Urinary bladder (tissue), 4 donors: ENCODE results near the gene SLC2A9. TPM values are rescaled to one million over a fixed set of nuclear protein-coding genes. Genes with fewer than 3 reads are reported as not detected.

Experiments used
- DNase-seq: peaks from one replicate; pipeline ENCODE4 v3.0.0-alpha.2; 2015; ENCODE audit errors: extremely low spot score
- H3K27ac ChIP-seq: one replicate; pipeline ENCODE4 v1.5.1; 2013; ENCODE audit warnings: low read depth, mild to moderate bottlenecking, moderate library complexity
- H3K36me3 ChIP-seq: one replicate; pipeline ENCODE4 v1.6.1; 2013; ENCODE audit warnings: mild to moderate bottlenecking, moderate library complexity; ENCODE audit not compliant: insufficient read depth
- H3K4me1 ChIP-seq: one replicate; pipeline ENCODE4 v1.6.1; 2013; ENCODE audit warnings: mild to moderate bottlenecking, moderate library complexity; ENCODE audit not compliant: insufficient read depth
- H3K4me3 ChIP-seq: one replicate; pipeline ENCODE4 v1.5.1; 2013; ENCODE audit warnings: low read depth, low read length
- WGBS: extraction: QIAGEN DNeasy Blood & Tissue Kit; methylation state at CpG from one replicate; pipeline ENCODE4 v1.1.7; 2013; 5-methylcytosine and 5-hydroxymethylcytosine counted together
- polyA plus RNA-seq: library from polyadenylated mRNA; stranded (reverse); fragments of 200-250 nt; gene quantifications from one replicate; pipeline ENCODE4 v1.2.3, GENCODE V29; 2013
- total RNA-seq: library from RNA; depleted of rRNA; stranded (reverse); fragments of >200 nt; gene quantifications from one replicate; pipeline ENCODE4 v1.2.3, GENCODE V29; 2014
- donor health status: healthy with polysubstance abuse.
- donor health status: healthy.

The SLC2A9 gene
- total and polyA plus RNA-seq, 2 donors: 7.6 to 10.4 TPM

- Histone ChIP-seq H3K27ac (no peak overlapping the region), H3K4me1 (peaks cover 2% of the 10 kb centered on the region), H3K4me3 (no peak overlapping the region), H3K36me3 (no peaks in the 10 kb centered on the region)
- 77% methylated on average over 10 of the region's 10 CpGs for WGBS
- DNase-seq: no peak
Observed at GRCh38 chr4:10034136-10034535, 12.8 kb upstream of the SLC2A9 start.

GRCh38 chr4:10033191-10033881 is 12.0 kb upstream of the SLC2A9 start:
- H3K4me3 ChIP-seq: no peak overlapping the region
- H3K27ac ChIP-seq: peak overlapping the region; percentile 57
- WGBS: 35% methylated on average over 18 of the region's 18 CpGs
- no peak for DNase-seq
- peaks cover 2% of the 10 kb centered on the region for H3K4me1 ChIP-seq
- H3K36me3 ChIP-seq: no peaks in the 10 kb centered on the region

- H3K27ac ChIP-seq: no peak overlapping the region
- H3K4me3 ChIP-seq: no peak overlapping the region
- DNase-seq: no peak
- no peaks in the 10 kb centered on the region for H3K36me3 ChIP-seq
- H3K4me1 ChIP-seq: peaks cover 2% of the 10 kb centered on the region
- WGBS: 47% methylated on average over 6 of the region's 6 CpGs
Observed at GRCh38 chr4:10032625-10033024, 11.3 kb upstream of the SLC2A9 start.

- Histone ChIP-seq H3K36me3 (no peaks in the 10 kb centered on the region), H3K27ac (no peak overlapping the region), H3K4me1 (peaks cover 2% of the 10 kb centered on the region), H3K4me3 (no peak overlapping the region)
- WGBS: 52% methylated on average over 10 of the region's 10 CpGs
- DNase-seq: no peak
Observed at GRCh38 chr4:10031668-10032590, 10.6 kb upstream of the SLC2A9 start.

DNA sequence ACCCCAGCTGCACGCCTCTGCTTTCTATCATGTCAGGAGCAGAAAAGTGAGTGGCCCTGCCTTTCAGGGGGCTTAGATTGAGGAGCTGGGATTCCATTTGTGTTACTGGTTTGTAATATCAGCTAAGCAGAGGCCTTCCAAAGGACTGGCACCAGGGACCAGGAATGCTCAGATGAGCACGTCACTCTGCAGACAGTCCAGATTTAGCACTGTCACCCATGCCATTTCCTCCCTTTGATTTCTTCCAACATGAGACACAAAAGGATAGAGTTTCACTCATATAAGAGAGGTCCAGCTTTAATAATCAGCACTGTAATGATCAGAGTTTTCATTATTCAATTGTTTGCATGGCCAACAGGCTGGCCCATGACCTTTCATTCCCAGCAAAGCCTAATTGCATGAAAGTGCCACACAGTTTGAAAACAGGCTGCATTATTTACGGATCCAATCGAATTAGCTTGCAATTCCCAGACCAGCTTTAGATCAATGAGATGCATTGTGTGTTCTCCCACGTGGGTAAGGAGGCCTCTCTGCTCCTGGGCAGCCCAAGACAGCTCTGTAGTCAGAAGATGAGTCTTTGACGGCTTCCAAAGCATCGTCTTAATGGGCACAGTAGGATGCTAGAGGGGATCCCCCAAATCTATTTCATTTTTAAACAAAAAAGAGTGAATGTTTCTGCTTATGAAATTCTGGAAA is 9.8 kb upstream of the SLC2A9 start:
- Histone ChIP-seq H3K4me1 (peaks cover 2% of the 10 kb centered on the region), H3K27ac (no peak overlapping the region), H3K4me3 (no peak overlapping the region), H3K36me3 (no peaks in the 10 kb centered on the region)
- DNase-seq: no peak
- 72% methylated on average over 7 of the region's 7 CpGs for WGBS

DNA sequence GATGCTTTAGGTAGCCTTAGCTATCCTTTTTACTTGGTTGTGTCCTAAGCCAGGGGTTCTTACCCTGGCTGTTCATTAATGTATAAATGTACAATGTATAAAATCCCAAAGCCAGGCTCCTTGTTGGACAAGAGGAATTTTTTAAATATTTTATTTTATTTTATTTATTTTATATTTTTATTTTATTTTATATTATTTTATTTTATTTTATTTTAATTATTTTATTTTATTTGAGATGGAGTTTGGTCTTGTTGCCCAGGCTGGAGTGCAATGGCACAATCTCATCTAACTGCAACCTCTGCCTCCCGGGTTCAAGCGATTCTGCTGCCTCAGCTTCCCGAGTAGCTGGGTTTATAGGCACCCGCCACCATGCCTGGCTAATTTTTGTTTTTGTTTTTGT is 8.1 kb upstream of the SLC2A9 start:
- peaks cover 2% of the 10 kb centered on the region for H3K4me1 ChIP-seq
- no peak overlapping the region for H3K27ac ChIP-seq
- WGBS: 99% methylated on average over 4 of the region's 4 CpGs
- DNase-seq: no peak
- no peak overlapping the region for H3K4me3 ChIP-seq
- no peaks in the 10 kb centered on the region for H3K36me3 ChIP-seq

DNA sequence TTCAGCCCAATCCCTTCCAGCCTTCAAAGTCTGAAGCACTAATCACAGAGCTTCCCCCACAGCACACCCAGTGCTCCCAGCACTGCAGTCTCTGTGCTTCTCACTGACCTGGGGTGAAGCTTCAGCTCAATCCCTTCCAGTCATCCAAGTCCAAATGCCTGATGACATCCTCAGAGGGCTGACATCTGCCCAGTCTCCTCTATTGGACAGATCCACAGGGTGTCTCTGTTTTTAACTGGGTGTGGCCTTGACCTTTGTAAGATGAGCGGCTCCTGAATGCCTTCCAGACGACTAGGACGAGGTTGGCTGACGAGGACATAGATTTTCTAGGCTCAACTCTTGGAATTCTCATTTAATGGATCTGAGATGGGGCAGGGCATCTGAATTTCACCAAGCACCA is 7.6 kb upstream of the SLC2A9 start:
- Histone ChIP-seq H3K4me3 (no peak overlapping the region), H3K4me1 (peaks cover 2% of the 10 kb centered on the region), H3K36me3 (no peaks in the 10 kb centered on the region), H3K27ac (no peak overlapping the region)
- WGBS: 62% methylated on average over 4 of the region's 4 CpGs
- DNase-seq: no peak

DNA sequence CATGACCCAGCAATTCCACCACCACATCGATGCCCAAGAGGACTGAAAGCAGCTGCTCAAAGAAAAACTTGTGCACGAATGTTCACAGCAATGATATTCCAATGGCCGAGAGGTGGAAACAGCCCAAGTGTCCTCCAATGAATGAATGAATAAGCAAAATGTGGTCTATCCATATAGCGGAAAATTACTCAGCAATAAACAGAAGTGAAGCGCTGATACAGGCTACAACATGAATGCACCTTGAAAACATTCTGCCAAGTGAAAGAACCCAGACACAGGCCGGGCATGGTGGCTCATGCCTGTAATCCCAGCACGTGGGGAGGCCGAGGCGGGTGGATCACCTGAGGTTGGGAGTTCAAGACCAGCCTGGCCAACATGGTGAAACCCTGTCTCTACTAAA is 5.2 kb upstream of the SLC2A9 start:
- H3K27ac ChIP-seq: no peak overlapping the region
- DNase-seq: no peak
- WGBS: 88% methylated on average over 9 of the region's 9 CpGs

GRCh38 chr4:10025230-10025806 is 4.0 kb upstream of the SLC2A9 start:
- DNase-seq: no peak
- H3K36me3 ChIP-seq: no peaks in the 10 kb centered on the region
- no peak overlapping the region for H3K4me3 ChIP-seq
- H3K4me1 ChIP-seq: no peaks in the 10 kb centered on the region
- no peak overlapping the region for H3K27ac ChIP-seq
- 76% methylated on average over 3 of the region's 3 CpGs for WGBS

More for the DNA sequence above, 5.2 kb upstream of the SLC2A9 start:
- Histone ChIP-seq H3K4me1 (no peaks in the 10 kb centered on the region), H3K4me3 (no peak overlapping the region), H3K36me3 (no peaks in the 10 kb centered on the region)

DNA sequence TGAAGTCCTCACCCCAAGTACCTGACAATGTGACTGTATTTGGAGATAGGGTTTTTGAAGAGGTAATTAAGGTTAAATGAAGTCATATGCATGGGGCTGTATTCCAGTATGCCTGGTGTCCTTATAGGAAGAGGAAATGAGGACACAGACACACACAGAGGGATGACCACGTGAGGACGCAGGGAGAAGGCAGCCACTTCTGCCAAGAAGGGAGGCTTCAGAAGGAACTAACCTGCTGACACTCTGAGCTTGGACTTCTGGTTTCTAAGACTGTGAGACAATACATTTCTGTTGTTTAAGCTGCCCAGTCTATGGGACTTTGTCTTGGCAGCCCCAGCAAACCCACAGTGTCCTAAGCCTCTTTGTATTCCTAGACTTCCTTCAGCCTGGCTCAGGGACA is 3.0 kb upstream of the SLC2A9 start:
- DNase-seq: no peak
- Histone ChIP-seq H3K4me1 (no peaks in the 10 kb centered on the region), H3K4me3 (no peak overlapping the region), H3K27ac (no peak overlapping the region), H3K36me3 (no peaks in the 10 kb centered on the region)
- WGBS: 86% methylated on average over 2 of the region's 2 CpGs

DNA sequence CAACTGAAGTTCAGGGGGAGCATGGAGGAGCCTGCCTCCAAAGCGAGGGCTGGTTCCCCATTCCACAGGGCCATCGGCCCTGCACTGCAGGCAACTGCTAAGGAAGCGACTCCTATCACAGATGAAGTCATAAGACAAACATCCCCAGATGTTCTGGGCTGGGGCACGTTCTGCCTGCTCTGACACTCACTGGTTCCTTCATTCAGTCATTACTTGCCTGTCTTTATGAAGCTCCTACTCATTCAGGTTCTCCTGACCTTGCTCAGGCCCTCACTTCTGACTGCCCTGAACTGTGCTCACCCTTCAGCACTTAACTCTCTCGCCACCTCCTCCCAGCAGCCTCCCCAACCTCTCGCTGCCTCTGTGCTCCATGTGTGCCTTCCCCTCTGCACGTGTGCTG is 2.5 kb upstream of the SLC2A9 start:
- no peak for DNase-seq
- Histone ChIP-seq H3K27ac (no peak overlapping the region), H3K4me1 (no peaks in the 10 kb centered on the region), H3K4me3 (no peak overlapping the region), H3K36me3 (no peaks in the 10 kb centered on the region)
- WGBS: 79% methylated on average over 7 of the region's 7 CpGs

DNA sequence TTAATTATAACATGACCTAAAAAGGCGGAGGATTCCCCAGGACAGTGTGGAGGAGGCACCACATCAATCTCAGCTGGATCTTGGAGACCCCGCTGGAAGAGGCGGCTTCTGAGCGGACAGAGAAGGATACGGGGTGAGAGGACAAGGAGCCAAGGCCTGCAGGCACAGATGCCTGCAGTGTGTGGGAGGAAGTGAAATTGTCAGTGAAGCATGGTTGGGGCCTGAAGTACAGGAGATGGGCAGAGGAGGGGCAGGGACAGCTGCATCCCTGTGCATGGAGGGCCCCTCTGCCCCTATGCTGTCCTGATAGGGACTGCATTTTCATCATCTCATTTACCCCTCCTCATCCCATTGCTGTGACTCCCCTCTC is 1.7 kb upstream of the SLC2A9 start:
- no peak for DNase-seq
- WGBS: 95% methylated on average over 5 of the region's 5 CpGs
- Histone ChIP-seq H3K4me3 (no peak overlapping the region), H3K27ac (no peak overlapping the region), H3K36me3 (no peaks in the 10 kb centered on the region), H3K4me1 (no peaks in the 10 kb centered on the region)

DNA sequence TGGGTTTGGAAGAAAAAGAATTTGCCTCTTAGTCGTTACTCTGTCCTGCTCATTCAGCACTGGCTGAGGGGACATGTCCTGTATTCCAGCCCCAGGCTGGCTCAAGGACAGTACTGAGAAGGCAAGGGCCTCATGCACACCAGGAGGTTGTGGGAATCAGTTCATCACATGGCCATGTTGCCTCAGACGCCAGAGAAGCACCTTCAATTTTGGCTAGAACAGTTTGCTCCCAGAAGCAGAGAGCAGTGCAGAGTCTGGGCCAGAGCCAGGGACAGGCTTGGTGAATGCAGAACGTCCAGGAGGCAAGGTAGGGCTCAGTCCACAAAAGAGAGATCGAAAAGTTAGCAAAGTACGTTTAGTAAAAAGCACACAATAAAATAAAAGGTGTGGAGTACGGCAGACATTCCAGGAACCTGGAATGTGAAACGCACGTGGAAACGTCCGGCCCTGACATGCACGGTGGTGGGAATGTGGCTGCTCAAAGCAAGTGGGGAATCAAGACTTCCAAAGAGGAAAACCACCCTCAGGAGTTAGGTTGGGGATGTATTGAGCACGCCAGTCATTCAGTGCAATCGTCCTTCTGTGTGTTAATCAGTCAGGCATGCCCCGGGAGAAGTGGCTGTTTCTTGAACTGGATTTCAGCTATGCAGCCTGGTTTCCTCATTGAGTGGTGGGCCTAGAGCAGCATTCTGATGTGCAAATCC is 1.2 kb upstream of the SLC2A9 start:
- no peaks in the 10 kb centered on the region for H3K36me3 ChIP-seq
- H3K4me1 ChIP-seq: no peaks in the 10 kb centered on the region
- no peak for DNase-seq
- 76% methylated on average over 14 of the region's 14 CpGs for WGBS
- no peak overlapping the region for H3K27ac ChIP-seq
- H3K4me3 ChIP-seq: no peak overlapping the region
